ENCODE results near the gene SERPINB11.
"Not testable (repeated sequence)": the region's sequence is repeated elsewhere in the genome, so short reads cannot be mapped to it uniquely, and the experiment has no call there.

The SERPINB11 gene, protein sequence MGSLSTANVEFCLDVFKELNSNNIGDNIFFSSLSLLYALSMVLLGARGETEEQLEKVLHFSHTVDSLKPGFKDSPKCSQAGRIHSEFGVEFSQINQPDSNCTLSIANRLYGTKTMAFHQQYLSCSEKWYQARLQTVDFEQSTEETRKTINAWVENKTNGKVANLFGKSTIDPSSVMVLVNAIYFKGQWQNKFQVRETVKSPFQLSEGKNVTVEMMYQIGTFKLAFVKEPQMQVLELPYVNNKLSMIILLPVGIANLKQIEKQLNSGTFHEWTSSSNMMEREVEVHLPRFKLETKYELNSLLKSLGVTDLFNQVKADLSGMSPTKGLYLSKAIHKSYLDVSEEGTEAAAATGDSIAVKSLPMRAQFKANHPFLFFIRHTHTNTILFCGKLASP

GRCh38 chr18:63702660-63703059 is at the start of gene SERPINB11:
SERPINB11 (plus strand) TSS chr18:63702960; CDS start chr18:63710194, 7,234 bp downstream.
- DNase-seq (ENCODE audit: low read depth in 2 of 2), result no peak

DNA sequence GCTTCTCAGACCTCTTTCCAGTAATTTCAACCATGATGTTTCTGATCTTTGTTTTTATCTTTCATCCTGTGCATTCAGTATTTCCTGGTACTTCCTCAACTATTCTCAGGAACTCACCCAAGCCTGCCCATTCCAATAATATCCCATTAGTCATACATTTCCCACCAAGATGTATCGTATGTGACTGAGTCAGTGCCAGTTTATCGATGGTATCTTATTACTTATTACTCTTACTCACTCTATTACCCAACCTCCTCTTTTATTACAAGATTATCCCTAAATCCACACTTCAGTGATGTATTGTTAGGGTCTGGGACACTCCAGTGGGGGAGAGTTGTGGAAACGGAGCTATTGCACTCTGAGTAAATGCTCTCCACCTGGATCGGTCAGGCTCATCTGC is 43.8 kb upstream of the SERPINB11 start:
- DNase-seq (ENCODE audit: low read depth in 2 of 2), result not testable (repeated sequence)

DNA sequence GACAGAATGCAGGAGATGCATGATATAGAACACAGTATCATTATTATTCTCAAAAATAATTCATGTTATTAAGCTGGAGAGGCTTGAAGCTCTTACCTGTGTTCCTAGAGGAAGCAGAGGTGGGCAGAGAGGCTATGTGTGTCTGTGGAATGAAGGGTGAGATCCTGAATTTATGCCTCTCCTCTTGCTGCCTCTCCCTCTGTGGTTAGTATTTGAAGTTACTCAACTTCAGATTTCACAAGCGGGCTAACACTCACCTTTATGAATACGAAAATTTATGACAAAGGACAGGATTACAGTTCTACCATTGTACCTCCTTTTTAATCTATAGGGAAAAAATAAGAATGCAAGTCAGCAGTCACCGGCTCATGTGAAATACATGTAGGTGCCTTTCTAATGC is 41.0 kb upstream of the SERPINB11 start, which contains the start of gene SERPINB3:
TSS of gene SERPINB3 (minus strand) at position 144 of the 400 bp plus-strand sequence. CDS start 677 bp downstream, outside the sequence.
- not testable (repeated sequence) for DNase-seq (ENCODE audit: low read depth in 2 of 2)

GRCh38 chr18:63664571-63664970 is 38.2 kb upstream of the SERPINB11 start:
- DNase-seq (ENCODE audit: low read depth in 2 of 2), result no peak

GRCh38 chr18:63676526-63677323 is 26.0 kb upstream of the SERPINB11 start:
- no peak for DNase-seq (ENCODE audit: low read depth in 2 of 2)

DNA sequence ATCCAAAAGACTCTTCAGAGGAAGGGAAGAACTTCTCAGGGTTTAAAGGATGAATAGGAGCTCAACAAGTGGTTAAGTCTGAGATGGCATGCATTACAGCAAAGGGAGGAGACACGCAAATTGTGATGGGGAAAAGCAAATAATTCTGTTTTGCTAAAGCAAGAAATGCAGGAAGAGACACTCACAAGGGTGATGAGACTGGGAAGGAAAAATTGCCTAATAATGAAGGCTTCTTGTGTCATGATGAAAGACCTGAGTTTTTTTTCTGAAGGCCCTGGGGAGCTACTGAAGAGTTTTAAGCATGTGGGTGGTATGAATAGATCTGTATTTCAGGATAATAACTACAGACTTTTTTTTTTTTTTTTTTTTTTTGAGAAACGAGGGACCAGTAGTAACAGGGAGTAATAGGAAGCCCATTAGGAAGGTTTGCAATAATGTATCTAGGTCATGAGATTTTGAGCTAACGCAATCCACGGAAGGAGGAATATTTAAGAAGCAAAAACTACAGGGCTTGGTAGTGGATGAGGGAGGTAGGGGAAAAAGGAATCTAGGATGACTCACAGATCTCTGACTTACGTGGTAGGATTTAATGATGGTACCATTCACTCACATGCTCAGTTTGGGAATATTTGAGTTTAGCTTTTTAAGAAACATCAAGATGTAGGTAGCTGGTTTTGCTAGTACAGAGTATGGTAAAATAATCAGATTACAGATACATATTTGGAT is 25.1 kb upstream of the SERPINB11 start:
- no peak for DNase-seq (ENCODE audit: low read depth in 2 of 2)

GRCh38 chr18:63679820-63680606 is 22.7 kb upstream of the SERPINB11 start:
- DNase-seq (ENCODE audit: low read depth in 2 of 2), result no peak

- DNase-seq (ENCODE audit: low read depth in 2 of 2), result no peak
These were observed 21.1 kb upstream of the SERPINB11 start for GRCh38 chr18:63681449-63682340.

DNA sequence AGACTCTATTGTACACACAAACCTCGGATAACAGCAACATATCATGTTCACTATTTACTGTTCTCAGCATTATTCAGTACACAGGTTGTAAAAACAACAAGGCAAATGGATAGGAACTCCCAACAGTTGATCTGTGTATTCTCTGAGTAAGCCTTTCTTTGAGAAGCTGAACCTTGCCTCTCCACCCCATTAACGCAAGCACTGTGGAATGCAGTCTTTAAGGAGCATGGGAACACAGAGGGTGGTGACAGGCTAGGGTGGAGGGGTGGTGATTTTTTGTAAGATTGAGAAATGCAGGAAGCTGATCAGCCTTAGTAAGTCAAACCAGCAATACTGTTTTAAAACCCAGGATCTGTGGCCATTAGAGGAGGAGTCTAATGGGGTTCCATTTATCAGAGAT is 19.6 kb upstream of the SERPINB11 start:
- no peak for DNase-seq (ENCODE audit: low read depth in 2 of 2)

DNA sequence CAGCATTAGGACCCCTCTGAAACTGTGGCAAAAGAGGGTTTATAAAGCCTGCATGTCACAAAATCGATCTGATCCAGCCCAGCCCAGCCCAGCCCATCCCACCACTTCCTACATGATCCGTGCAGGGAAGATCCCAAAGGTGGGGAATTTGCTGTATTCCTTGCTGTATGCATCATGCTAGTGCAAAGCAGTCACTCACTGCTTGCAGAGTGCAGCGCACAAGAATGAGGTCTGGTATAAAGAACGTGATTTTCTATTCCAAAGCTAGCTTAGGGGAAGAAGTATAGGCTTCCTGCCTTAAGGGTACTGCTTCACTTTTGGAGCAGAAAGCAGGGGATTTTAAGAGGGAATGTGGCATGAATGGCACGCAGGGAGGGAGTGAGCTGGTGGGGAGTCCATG is 18.9 kb upstream of the SERPINB11 start:
- no peak for DNase-seq (ENCODE audit: low read depth in 2 of 2)

DNA sequence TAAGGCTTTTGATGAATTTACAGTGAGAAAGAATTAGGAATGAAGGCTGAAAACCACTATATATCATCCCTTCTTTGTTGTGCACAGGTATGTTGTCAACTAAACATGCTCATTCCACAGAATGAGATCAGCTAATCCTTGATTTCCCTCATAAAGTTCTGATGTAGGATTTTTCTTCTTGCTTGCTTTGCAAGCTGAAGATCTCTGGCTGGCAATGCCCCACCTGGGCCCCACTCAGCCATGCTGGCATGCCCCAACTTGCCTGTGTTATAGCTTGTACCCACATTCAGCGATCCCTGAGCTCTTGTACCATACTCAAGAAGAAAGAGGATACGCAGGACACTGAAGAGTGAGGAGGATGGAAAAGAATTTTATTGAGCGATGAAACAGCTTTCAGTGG is 18.0 kb upstream of the SERPINB11 start:
- DNase-seq (ENCODE audit: low read depth in 2 of 2), result no peak

DNA sequence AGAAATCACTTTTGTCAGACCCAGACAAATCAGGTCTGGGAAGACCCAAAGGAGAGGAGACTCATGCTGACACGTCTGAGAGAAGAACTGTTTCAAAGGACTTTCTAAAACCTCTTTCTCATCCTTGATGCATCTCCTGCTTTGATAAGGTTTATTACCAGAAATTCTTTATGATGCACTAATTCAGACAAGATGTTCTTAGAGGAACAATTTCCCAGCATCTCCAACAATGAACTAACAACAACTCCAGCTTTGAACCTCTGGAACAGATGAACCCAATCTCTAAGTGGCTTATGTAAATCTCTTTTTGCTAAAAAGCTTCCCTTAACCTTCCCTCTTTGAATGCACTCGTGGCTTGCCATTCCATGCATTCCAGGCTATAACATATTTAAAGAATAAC is 15.9 kb upstream of the SERPINB11 start:
- no peak for DNase-seq (ENCODE audit: low read depth in 2 of 2)

DNA sequence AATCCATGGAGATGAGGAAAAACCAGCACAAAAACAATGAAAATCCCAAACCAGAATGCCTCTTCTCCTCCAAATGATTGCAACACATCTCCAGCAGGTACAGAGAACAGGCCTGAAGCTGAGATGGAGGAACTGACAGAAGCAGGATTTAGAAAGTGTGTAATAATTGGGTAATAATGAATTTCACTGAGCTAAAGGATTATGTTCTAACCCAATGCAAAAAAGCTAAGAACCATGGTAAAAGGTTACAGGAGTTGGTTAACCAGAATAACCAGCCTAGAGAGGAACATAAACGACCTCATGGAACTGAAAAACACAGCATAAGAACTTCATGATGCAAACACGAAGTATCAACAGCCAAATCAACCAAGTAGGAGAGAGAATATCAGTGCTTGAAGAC is 13.7 kb upstream of the SERPINB11 start:
- no peak for DNase-seq (ENCODE audit: low read depth in 2 of 2)

DNA sequence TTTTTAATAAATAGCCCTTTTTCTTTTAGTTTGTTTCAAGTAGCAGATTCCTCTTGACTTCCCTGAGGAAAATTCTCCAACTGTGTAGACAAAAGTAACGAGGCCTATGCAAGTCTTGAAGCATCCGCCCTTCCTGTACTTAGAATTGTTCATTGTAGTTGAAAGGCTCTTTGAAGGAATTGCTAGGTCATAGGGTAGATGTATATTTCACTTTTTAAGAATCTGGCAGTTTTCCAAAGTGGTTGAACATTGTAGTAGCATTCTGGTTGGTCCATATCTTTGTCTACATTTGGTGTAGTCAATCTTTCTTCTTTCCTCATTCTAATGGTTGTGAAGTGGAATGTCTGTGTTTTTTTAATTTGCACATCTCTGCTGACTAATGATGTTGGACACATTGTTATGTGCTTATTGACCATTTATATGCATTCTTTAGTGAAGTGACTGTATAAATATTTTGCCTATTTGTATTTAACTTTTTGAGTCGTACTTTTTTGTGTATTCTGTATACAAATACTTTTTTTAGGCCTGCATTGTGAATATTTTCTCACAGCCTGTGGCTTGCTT is 5.6 kb upstream of the SERPINB11 start:
- DNase-seq (ENCODE audit: low read depth in 2 of 2), result no peak

DNA sequence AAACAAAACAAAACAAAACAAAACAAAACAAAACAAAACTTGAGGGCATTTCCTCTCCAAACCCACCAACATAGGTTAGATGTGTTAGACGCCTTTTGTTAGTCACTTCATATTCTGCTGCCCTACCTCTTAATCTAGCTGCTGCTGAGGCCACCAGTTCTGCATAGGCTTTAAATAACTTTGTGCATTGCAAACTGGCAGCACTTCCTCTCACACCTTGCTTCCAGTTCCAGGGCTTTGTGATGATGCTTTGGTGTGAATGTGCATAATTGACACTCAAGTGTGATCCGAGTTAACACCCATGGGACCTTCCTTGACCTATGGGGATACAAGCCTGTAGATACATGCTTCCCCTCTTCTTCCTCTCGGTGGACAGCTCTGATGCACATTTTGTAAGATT is 2.3 kb upstream of the SERPINB11 start:
- no peak for DNase-seq (ENCODE audit: low read depth in 2 of 2)

GRCh38 chr18:63701952-63702351 is 808 bp upstream of the SERPINB11 start:
- DNase-seq (ENCODE audit: low read depth in 2 of 2), result no peak

DNA sequence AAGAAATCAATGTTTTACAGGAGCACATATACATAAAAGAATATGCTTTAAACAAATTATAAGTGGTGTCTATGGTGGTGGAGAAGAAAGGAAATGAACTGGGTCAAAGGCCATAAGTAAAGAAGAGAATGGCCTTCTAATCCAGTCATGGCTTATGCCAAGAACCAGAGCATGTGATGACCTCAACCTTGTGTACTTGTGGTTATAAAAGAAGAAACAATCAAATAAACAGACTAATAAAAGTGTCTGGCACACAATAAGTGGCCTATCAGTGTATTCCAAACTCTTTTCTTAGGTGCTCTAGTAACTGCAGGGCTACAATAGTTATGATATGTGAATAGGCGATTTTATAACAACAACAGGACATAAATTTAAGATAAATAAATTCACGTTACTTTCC is 2.6 kb downstream of the SERPINB11 start:
- DNase-seq (ENCODE audit: low read depth in 2 of 2), result no peak

- DNase-seq (ENCODE audit: low read depth in 2 of 2), result no peak
These were observed 5.1 kb downstream of the SERPINB11 start for GRCh38 chr18:63707816-63708215.

DNA sequence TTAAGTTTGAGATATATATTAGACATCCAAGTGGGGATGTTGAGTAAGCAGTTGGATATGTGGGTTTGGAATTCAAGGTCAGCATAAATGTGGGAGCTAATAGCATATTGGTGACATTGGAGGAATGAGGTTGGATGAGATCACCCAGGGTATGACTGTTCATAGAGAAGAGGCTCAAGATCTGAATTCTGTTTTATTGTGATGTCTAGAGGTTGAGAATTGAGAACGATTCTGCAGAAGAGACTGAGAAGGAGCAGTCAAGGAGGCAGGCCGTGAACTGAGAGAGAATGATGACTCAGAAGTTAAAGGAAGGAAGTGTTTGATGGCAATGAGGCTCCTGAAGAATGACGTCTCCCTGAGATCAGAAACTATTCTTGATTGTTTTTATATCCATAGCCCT is 5.9 kb downstream of the SERPINB11 start:
- DNase-seq (ENCODE audit: low read depth in 2 of 2), result no peak
